HepG2 (cell line): ENCODE results near the gene CARMIL1.

Experiments
- JUND ChIP-seq: sonication (generic); formaldehyde crosslinking; IDR thresholded peaks from 2 replicates; pipeline ENCODE4 v1.8.0; 2022; ENCODE audit warnings: mild to moderate bottlenecking, missing genetic modification reagents
- TF ChIP-seq, protein P1 (sequence below): sonication (generic); formaldehyde crosslinking; IDR thresholded peaks from 2 replicates; pipeline ENCODE4 v1.4.0; 2020; ENCODE audit warnings: low read depth, missing genetic modification reagents
- TF ChIP-seq, protein P2 (sequence below): IDR thresholded peaks from 2 replicates; pipeline ENCODE4 v1.6.1; 2012; ENCODE audit warnings: inconsistent platforms

DNA sequence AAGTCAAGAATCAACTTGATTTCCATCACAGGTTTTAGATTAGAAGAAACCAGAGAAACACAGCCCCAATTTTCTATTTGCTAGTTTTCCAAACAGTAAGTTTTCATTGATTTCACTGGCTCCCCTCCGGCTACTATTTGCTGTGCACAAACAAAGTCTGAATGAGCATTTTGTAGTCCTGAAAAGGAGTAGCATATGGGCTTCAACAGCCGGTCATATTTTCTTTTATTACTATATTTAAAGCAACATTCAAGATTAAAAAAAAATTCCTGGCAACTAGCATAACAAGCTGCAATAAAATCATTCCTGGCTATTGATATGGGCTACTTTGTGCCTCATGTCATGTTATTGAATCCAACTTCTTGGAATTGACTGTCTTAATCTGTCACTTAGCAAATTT, 48.3 kb downstream of the CARMIL1 start:
- no peak for TF ChIP-seq JUND (CRISPR knock-in tag)
- TF ChIP-seq, protein P1, sequence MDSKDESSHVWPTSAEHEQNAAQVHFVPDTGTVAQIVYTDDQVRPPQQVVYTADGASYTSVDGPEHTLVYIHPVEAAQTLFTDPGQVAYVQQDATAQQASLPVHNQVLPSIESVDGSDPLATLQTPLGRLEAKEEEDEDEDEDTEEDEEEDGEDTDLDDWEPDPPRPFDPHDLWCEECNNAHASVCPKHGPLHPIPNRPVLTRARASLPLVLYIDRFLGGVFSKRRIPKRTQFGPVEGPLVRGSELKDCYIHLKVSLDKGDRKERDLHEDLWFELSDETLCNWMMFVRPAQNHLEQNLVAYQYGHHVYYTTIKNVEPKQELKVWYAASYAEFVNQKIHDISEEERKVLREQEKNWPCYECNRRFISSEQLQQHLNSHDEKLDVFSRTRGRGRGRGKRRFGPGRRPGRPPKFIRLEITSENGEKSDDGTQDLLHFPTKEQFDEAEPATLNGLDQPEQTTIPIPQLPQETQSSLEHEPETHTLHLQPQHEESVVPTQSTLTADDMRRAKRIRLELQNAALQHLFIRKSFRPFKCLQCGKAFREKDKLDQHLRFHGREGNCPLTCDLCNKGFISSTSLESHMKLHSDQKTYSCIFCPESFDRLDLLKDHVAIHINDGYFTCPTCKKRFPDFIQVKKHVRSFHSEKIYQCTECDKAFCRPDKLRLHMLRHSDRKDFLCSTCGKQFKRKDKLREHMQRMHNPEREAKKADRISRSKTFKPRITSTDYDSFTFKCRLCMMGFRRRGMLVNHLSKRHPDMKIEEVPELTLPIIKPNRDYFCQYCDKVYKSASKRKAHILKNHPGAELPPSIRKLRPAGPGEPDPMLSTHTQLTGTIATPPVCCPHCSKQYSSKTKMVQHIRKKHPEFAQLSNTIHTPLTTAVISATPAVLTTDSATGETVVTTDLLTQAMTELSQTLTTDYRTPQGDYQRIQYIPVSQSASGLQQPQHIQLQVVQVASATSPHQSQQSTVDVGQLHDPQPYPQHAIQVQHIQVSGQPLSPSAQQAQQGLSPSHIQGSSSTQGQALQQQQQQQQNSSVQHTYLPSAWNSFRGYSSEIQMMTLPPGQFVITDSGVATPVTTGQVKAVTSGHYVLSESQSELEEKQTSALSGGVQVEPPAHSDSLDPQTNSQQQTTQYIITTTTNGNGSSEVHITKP (CRISPR knock-in tag) = no peak
- TF ChIP-seq, protein P2, sequence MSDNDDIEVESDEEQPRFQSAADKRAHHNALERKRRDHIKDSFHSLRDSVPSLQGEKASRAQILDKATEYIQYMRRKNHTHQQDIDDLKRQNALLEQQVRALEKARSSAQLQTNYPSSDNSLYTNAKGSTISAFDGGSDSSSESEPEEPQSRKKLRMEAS = no peak
